Large intestine (tissue), 3 donors: ENCODE measurements around the gene STK10. TPM values are rescaled to one million over a fixed set of nuclear protein-coding genes. Genes with fewer than 3 reads are reported as not detected.
"Not testable (repeated sequence)": the region's sequence is repeated elsewhere in the genome, so short reads cannot be mapped to it uniquely, and the experiment has no call there.

Source experiments
- DNase-seq, 2 donors: peaks; one replicate each; pipeline versions ENCODE4 v3.0.0 to v3.0.0-alpha.2; 2013
- H3K27ac ChIP-seq: one replicate; pipeline ENCODE4 v1.5.1; 2013; ENCODE audit warnings: low read length
- H3K27me3 ChIP-seq: 2 replicates; pipeline ENCODE4 v1.6.1; 2013; ENCODE audit warnings: low read length; ENCODE audit not compliant: control insufficient read depth, insufficient read depth
- H3K36me3 ChIP-seq: 2 replicates; pipeline ENCODE4 v1.6.1; 2013; ENCODE audit warnings: low read length; ENCODE audit not compliant: control insufficient read depth, insufficient read depth
- H3K4me1 ChIP-seq: one replicate; pipeline ENCODE4 v1.6.1; 2013; ENCODE audit warnings: low read length; ENCODE audit not compliant: control insufficient read depth, insufficient read depth
- H3K4me3 ChIP-seq: one replicate; pipeline ENCODE4 v1.5.1; 2013; ENCODE audit warnings: low read length
- H3K9me3 ChIP-seq: one replicate; pipeline ENCODE4 v1.6.1; 2013; ENCODE audit warnings: mild to moderate bottlenecking, low read depth, low read length, moderate library complexity; ENCODE audit not compliant: control insufficient read depth
- WGBS: methylation state at CpG from one replicate; pipeline ENCODE4 v1.1.5; 2013; ENCODE audit warnings: low lambda C conversion rate; ENCODE audit not compliant: insufficient coverage; 5-methylcytosine and 5-hydroxymethylcytosine counted together
- polyA plus RNA-seq: library from polyadenylated mRNA; unstranded; fragments of 120-200 nt; gene quantifications from one replicate; pipeline ENCODE4 v1.2.1, GENCODE V29; 2013

Gene STK10
- polyA plus RNA-seq, 1 donor, result 10.6 TPM

DNA sequence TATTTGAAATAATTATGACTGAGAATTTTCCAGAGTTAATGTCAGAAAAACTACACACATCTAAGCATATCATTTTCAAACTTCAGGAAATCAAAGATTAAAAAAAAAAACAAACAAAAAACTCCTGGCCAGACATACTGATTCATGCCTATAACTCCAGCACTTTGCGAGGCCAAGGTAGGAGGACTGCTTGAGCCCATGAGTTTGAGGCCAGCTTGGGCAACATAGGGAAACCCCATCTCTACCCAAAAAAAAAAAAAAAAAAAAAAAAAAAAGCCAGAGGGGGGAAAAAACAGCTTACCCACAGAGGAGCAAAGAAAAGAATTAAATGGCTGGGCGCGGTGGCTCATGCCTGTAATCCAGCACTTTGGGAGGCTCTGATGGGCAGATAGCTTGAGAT lies 28.3 kb upstream of the STK10 start:
- DNase-seq, result no peak
- WGBS, result 80% methylated on average over 2 of the region's 3 CpGs
- H3K9me3 ChIP-seq, result no peaks in the 10 kb centered on the region
- peaks cover 29% of the 10 kb centered on the region for H3K36me3 ChIP-seq
- H3K4me3 ChIP-seq, result no peak overlapping the region
- H3K4me1 ChIP-seq, result no peaks in the 10 kb centered on the region
- H3K27ac ChIP-seq, result no peak overlapping the region
- H3K27me3 ChIP-seq, result no peaks in the 10 kb centered on the region

DNA sequence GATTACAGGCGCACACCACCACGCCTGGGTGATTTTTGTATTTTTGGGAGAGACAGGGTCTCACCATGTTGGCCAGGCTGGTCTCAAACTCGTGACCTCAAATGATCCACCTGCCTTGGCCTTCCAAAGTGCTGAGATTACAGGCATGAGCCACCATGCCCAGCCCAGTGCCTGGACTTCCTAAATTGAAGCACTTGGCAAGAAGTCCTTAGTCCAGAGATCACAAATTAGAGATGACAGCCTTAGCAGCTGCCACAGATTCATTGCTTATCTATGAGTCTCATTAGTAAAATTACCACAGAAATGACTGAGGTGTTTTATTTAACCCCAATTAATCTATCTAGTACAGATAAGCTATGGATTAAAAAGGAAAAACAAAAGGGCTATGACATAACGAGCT lies 25.1 kb upstream of the STK10 start:
- Histone ChIP-seq H3K4me3 (no peak overlapping the region), H3K4me1 (no peaks in the 10 kb centered on the region), H3K27ac (no peak overlapping the region), H3K36me3 (peaks cover 39% of the 10 kb centered on the region), H3K9me3 (no peaks in the 10 kb centered on the region), H3K27me3 (no peaks in the 10 kb centered on the region)
- DNase-seq, result no peak
- WGBS, result 60% methylated on average over 1 of the region's 4 CpGs

DNA sequence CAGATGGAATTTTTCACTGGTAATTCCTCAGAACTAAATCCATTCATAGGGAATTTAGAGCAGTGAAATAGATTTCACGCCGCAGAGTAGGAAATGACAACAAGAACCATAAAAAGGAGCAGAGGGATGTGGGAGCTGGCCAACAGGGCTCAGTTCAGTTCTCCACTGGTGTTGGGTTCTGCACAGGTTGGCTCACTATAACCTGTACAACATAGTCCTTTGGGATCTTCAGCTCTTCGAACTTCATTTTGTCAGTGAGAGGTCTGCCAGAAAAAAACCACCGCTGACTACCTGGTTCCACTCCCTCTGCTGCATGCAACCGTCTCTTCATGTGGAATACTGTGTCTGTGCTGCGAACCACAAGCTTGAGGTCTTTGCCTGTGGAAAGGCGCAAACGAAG lies 23.7 kb upstream of the STK10 start:
- Histone ChIP-seq H3K27ac (no peak overlapping the region), H3K36me3 (peaks cover 34% of the 10 kb centered on the region), H3K27me3 (no peaks in the 10 kb centered on the region), H3K4me1 (no peaks in the 10 kb centered on the region), H3K9me3 (no peaks in the 10 kb centered on the region), H3K4me3 (no peak overlapping the region)
- WGBS, result no CpG with 5 or more reads among the region's 8 CpGs
- DNase-seq, result no peak

DNA sequence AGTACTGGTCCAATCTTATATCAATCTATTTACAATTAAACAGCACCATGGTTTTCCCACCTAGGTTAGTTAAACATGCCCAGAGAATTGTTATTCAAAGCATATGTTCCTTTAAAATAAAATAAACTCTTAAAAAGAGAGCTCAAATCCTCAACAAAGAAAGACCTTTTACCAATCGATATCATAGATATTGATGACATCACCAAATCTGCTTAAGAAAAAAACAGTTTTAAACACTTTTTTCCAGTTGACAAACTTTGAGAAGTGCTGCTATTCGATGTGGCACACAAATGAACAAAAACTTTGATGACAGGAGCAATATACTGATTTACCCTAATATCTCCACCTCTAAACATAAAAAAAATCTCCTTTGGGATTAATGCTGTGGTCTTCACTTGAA lies 21.7 kb upstream of the STK10 start:
- 100% methylated on average over 1 of the region's 2 CpGs for WGBS
- Histone ChIP-seq H3K9me3 (no peaks in the 10 kb centered on the region), H3K36me3 (peaks cover 27% of the 10 kb centered on the region), H3K4me3 (no peak overlapping the region), H3K27ac (no peak overlapping the region), H3K4me1 (no peaks in the 10 kb centered on the region), H3K27me3 (no peaks in the 10 kb centered on the region)
- DNase-seq, result no peak

DNA sequence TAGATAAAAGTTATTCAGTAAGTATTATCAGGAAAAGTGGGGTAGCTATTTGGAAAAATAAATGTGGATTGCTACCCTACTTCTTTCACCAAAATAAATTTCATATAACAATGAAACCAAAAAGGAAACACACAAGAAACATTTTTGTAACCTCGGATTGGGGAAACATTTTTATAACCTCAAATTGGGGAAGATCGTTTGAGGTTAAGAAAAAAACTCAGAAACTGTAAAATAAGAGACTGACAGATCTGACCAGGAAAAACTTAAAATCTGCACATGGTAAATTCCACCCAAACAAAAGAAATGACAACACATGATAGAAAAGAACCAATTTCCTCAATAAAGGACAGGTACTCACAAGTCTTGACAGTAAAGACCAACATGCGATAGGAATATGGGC lies 19.5 kb upstream of the STK10 start:
- Histone ChIP-seq H3K27ac (no peak overlapping the region), H3K9me3 (no peaks in the 10 kb centered on the region), H3K4me3 (no peak overlapping the region), H3K4me1 (no peaks in the 10 kb centered on the region), H3K36me3 (peaks cover 22% of the 10 kb centered on the region), H3K27me3 (no peaks in the 10 kb centered on the region)
- WGBS, result 51% methylated on average over 2 of the region's 3 CpGs
- DNase-seq, result no peak

DNA sequence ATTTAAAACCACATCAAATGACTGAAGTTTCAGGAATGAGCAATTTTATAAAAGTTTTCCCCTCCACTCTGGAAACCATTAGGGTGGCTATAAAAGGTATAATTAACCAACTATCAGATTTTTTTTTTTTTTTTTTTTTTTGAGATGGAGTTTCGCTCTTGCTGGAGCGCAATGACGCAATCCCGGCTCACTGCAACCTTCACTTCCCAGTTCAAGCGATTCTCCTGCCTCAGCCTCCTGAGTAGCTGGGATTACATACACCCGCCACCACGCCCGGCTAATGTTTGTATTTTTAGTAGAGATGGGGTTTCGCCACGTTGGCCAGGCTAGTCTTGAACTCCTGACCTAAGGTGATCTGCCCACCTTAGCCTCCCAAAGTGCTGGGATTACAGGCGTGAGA lies 18.0 kb upstream of the STK10 start:
- peaks cover 14% of the 10 kb centered on the region for H3K36me3 ChIP-seq
- not testable (repeated sequence) for H3K27ac ChIP-seq
- no CpG with 5 or more reads among the region's 11 CpGs for WGBS

DNA sequence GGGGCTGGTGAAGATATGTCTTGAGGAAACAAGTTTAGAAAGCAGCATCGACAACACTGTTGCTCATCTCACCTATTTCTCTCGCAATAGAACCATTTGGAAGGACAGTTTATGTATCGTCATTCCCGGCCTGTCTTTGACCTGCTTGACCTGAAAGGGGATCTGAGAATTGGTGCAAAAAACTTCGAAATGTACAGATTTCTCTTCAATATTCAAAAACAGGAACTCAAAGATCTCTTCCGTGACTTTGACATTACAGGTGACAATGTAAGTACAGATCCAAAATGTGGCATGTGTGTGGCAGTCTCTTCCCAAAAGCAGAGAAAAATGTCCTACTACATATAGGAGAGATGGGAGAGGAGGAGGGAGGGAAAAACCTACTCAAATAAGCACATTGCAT lies 12.5 kb upstream of the STK10 start:
- no peak overlapping the region for H3K4me3 ChIP-seq
- H3K27me3 ChIP-seq, result no peaks in the 10 kb centered on the region
- H3K4me1 ChIP-seq, result no peaks in the 10 kb centered on the region
- no peaks in the 10 kb centered on the region for H3K9me3 ChIP-seq
- DNase-seq, result no peak
- H3K36me3 ChIP-seq, result no peaks in the 10 kb centered on the region
- no peak overlapping the region for H3K27ac ChIP-seq
- WGBS, result 100% methylated on average over 1 of the region's 6 CpGs

More for the DNA sequence above, 18.0 kb upstream of the STK10 start:
- DNase-seq, H3K27me3 ChIP-seq, H3K9me3 ChIP-seq, H3K4me1 ChIP-seq, H3K4me3 ChIP-seq: not testable (repeated sequence)

DNA sequence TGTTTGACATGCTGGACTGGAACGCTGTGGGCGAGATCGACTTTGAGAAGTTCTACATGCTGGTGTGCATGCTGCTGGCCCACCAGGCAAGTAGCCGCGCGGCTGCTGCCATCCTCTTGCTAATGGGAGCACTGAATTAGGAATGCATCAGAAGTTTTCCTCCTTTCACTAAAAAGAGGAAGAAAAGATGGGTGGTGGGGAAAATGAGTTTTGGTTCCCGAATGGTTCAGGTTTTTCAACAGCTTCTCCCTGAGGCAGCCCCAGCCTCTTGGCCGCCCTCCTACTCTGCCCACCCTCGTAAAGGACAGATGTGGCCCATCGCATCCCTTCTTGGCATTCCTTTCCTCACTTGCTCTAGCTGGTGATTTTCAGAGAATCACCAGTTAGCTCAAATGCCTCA lies 11.4 kb upstream of the STK10 start:
- no peak for DNase-seq
- Histone ChIP-seq H3K9me3 (no peaks in the 10 kb centered on the region), H3K4me1 (no peaks in the 10 kb centered on the region), H3K36me3 (no peaks in the 10 kb centered on the region), H3K27ac (no peak overlapping the region), H3K4me3 (no peak overlapping the region), H3K27me3 (no peaks in the 10 kb centered on the region)
- 94% methylated on average over 7 of the region's 10 CpGs for WGBS

DNA sequence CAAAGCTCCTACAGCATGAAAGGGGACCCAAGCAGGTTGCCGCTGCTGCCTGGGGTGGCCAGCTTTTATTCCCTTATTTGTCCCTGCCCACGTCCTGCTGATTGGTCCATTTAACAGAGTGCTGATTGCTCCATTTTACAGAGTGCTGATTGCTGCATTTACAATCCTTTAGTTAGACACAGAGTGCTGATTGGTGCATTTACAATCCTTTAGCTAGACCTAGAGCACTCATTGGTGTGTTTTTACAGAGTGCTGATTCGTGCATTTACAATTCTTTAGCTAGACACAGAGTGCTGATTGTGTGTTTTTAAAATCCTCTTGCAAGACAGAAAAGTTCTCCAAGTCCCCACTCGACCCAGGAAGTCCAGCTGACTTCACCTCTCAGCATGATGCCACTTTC lies 9.8 kb upstream of the STK10 start:
- not testable (repeated sequence) for H3K4me3 ChIP-seq, H3K9me3 ChIP-seq, H3K27ac ChIP-seq, H3K4me1 ChIP-seq, H3K27me3 ChIP-seq, H3K36me3 ChIP-seq, DNase-seq
- no CpG with 5 or more reads among the region's 4 CpGs for WGBS

DNA sequence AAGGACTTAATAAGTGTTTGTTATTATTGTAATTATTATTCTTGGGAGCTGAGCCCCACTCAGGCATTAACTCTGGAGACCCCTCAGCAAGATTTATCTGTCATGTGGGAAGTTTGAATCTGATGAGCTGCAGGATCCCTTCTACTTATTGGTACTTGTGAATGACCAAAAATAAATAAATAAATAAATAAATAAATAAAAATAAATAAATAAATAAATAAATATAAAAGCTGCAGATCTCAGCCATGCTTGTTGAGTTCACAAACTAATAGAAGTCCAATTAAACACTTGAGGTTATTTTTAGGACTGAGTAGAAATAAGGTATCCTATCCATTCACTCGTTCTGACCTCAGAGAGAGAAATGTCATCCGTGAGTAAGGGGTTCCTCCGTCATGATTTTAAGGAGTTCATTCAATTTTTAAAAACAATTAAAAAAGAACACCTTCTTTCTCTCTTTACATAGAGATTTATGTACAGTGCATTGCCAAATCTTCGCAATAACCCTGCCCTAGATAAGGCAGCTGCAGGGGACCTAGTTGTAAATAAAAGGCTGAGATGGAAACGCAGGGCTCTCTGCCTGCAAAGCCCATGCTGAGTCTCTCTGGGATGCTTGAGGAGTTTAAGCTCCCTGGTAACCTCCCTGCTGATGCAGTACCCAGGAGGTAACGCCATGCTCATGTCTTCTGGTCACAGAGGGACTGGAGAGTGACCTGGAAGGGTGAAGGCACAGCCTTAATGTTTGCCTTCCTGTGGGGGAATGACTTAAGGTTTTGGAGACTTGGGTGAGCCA lies 7.2 kb upstream of the STK10 start:
- Histone ChIP-seq H3K27me3 (no peaks in the 10 kb centered on the region), H3K27ac (no peak overlapping the region), H3K4me3 (no peak overlapping the region), H3K4me1 (no peaks in the 10 kb centered on the region), H3K9me3 (no peaks in the 10 kb centered on the region), H3K36me3 (no peaks in the 10 kb centered on the region)
- 78% methylated on average over 3 of the region's 6 CpGs for WGBS
- no peak for DNase-seq

DNA sequence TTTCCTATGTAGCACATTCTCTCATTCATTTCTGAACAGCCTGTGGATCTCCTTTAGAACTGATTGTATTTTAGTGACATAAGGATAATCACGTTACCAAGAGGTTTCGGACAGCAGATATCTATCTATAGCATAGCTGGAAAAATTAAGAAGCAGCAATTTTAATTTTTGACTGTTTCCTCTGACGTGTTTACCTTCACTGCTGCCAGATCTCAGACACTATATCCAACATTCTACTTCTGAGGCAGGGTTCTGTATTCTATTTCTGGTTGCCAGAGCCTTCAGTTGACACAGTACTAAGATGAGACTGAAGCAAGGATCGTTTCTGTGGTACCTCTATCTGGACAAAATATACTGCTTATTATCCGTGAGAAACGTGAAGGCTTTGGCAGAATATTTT lies 5.8 kb upstream of the STK10 start, which contains the start of gene EFCAB9:
Gene EFCAB9 (plus strand): TSS at position 301 of the 400 bp plus-strand sequence. CDS start 1 bp downstream, at position 302.
- no peaks in the 10 kb centered on the region for H3K9me3 ChIP-seq
- H3K36me3 ChIP-seq, result no peaks in the 10 kb centered on the region
- no peak for DNase-seq
- no peaks in the 10 kb centered on the region for H3K4me1 ChIP-seq
- 75% methylated on average over 2 of the region's 6 CpGs for WGBS
- H3K27me3 ChIP-seq, result no peaks in the 10 kb centered on the region
- H3K27ac ChIP-seq, result no peak within 1 kb of the TSS
- H3K4me3 ChIP-seq, result no peak within 1 kb of the TSS
